A549 (cell line): Measurements from ENCODE around the gene NPC1L1. TPM values are rescaled to one million over a fixed set of nuclear protein-coding genes. Genes with fewer than 3 reads are reported as not detected.
A peak's percentile ranks its signal among the peaks of the same experiment; 100 is the strongest.
"Not testable (repeated sequence)": the region's sequence is repeated elsewhere in the genome, so short reads cannot be mapped to it uniquely, and the experiment has no call there.

ENCODE experiments used
- ATAC-seq, 2 experiments: fragments of 200-7000 bp in 1 of 2; fragments of >200 bp in 1 of 2; cut with Nextera tagmentation in 1 of 2; cut with Tn5 transposase in 1 of 2; 3 replicates each; pipeline versions ENCODE4 v1.8.0 to v1.9.1; 2018 to 2020; ENCODE audit warnings: mild to moderate bottlenecking in 1 of 2, moderate library complexity in 1 of 2
- CTCF ChIA-PET: fragments of 300-600 bp; sonication (Branson Sonifier 250); formaldehyde crosslinking; extraction: SDS; loops from one replicate; lab custom pipeline; 2021; ENCODE audit warnings: antibody characterized with exemption, inconsistent platforms; lab: Yijun Ruan, JAX
- POLR2A ChIA-PET: fragments of 350-600 bp; formaldehyde crosslinking; extraction: SDS; loops from one replicate; lab custom pipeline; 2021; ENCODE audit warnings: antibody characterized with exemption, inconsistent platforms; lab: Yijun Ruan, JAX
- DNase-seq, 2 experiments: peaks; one replicate each; pipeline versions ENCODE4 v3.0.0 to v3.0.0-alpha.2; 2011 to 2016; ENCODE audit warnings: low read depth in 1 of 2, low spot score in 1 of 2
- FAIRE-seq: peaks from 2 replicates; lab custom pipeline; 2011; peaks lifted over from hg19 to GRCh38; lab: Jason Lieb, UNC
- H3K27ac ChIP-seq, 2 experiments: fragments of >200 bp; sonication (Bioruptor Twin); formaldehyde crosslinking; 3 replicates each; pipeline ENCODE4 v1.5.1; 2016 to 2017
- H3K4me1 ChIP-seq: fragments of >200 bp; sonication (Bioruptor Twin); formaldehyde crosslinking; 3 replicates; pipeline ENCODE4 v1.6.1; 2016
- H3K4me2 ChIP-seq: fragments of >200 bp; sonication (Bioruptor Twin); formaldehyde crosslinking; 3 replicates; pipeline ENCODE4 v1.6.1; 2016
- H3K4me3 ChIP-seq: fragments of >200 bp; sonication (Bioruptor Twin); formaldehyde crosslinking; 3 replicates; pipeline ENCODE4 v1.5.1; 2016
- H3K9me3 ChIP-seq: fragments of >200 bp; sonication (Bioruptor Twin); formaldehyde crosslinking; 3 replicates; pipeline ENCODE4 v1.6.1; 2016
- CBX2 ChIP-seq: fragments of 200-600 bp; sonication (generic); IDR thresholded peaks from 2 replicates; pipeline ENCODE4 v1.6.1; 2016; ENCODE audit warnings: low read depth, mild to moderate bottlenecking, borderline replicate concordance
- CBX8 ChIP-seq: fragments of 200-600 bp; sonication (generic); IDR thresholded peaks from 2 replicates; pipeline ENCODE4 v1.6.1; 2016
- CEBPB ChIP-seq, 2 experiments: fragments of >200 bp in 1 of 2; sonication (Bioruptor Twin) in 1 of 2; formaldehyde crosslinking in 1 of 2; IDR thresholded peaks; 2 replicates each; pipeline ENCODE4 v1.6.1; 2012 to 2016
- CHD4 ChIP-seq: fragments of 200-600 bp; sonication (generic); IDR thresholded peaks from 2 replicates; pipeline ENCODE4 v1.6.1; 2016; ENCODE audit warnings: antibody characterized with exemption, mild to moderate bottlenecking, borderline replicate concordance
- EHF ChIP-seq: fragments of 250-450 bp; sonication (Bioruptor Pico); IDR thresholded peaks from 2 replicates; pipeline ENCODE4 v1.5.0; 2020; ENCODE audit warnings: mild to moderate bottlenecking
- EHMT2 ChIP-seq: fragments of 200-600 bp; sonication (generic); IDR thresholded peaks from 2 replicates; pipeline ENCODE4 v1.6.1; 2016; ENCODE audit warnings: antibody characterized with exemption, low read depth, mild to moderate bottlenecking, moderate library complexity
- ESRRA ChIP-seq: fragments of 150-350 bp; IDR thresholded peaks from 2 replicates; pipeline ENCODE4 v1.6.1; 2014; ENCODE audit warnings: mild to moderate bottlenecking, low read length, borderline replicate concordance
- FOSL2 ChIP-seq, 2 experiments: fragments of 450-650 bp in 1 of 2; fragments of >200 bp in 1 of 2; sonication (Bioruptor Twin) in 1 of 2; formaldehyde crosslinking; IDR thresholded peaks; 2 replicates each; pipeline versions ENCODE4 v1.5.0 to v1.6.1; 2016 to 2020; ENCODE audit warnings: mild to moderate bottlenecking in 1 of 2, moderate library complexity in 1 of 2
- GATA3 ChIP-seq: IDR thresholded peaks from 2 replicates; pipeline ENCODE4 v1.6.1; 2012; ENCODE audit warnings: borderline replicate concordance
- HDAC2 ChIP-seq: fragments of 200-600 bp; sonication (generic); IDR thresholded peaks from 2 replicates; pipeline ENCODE4 v1.6.1; 2016
- HEYL ChIP-seq: fragments of 250-450 bp; sonication (Bioruptor Pico); IDR thresholded peaks from 2 replicates; pipeline ENCODE4 v1.8.0; 2021; ENCODE audit warnings: mild to moderate bottlenecking, moderate library complexity
- HOXA7 ChIP-seq: fragments of 250-450 bp; sonication (Bioruptor Pico); IDR thresholded peaks from 2 replicates; pipeline ENCODE4 v1.5.0; 2020; ENCODE audit warnings: mild to moderate bottlenecking, moderate library complexity
- HOXB13 ChIP-seq: fragments of 250-450 bp; sonication (Bioruptor Pico); IDR thresholded peaks from 2 replicates; pipeline ENCODE4 v1.5.0; 2020; ENCODE audit warnings: low read depth, mild to moderate bottlenecking, moderate library complexity
- JUN ChIP-seq, 2 experiments: fragments of >200 bp; sonication (Bioruptor Twin); formaldehyde crosslinking; IDR thresholded peaks; 2 replicates in 1 of 2; 3 replicates in 1 of 2; pipeline ENCODE4 v1.6.1; 2016 to 2017
- JUNB ChIP-seq: fragments of >200 bp; sonication (Bioruptor Twin); formaldehyde crosslinking; IDR thresholded peaks from 2 replicates; pipeline ENCODE4 v1.6.1; 2016
- KDM1A ChIP-seq: fragments of 200-600 bp; sonication (generic); IDR thresholded peaks from 2 replicates; pipeline ENCODE4 v1.6.1; 2016; ENCODE audit warnings: low read depth, mild to moderate bottlenecking
- MAFK ChIP-seq: fragments of 450-650 bp; IDR thresholded peaks from 2 replicates; pipeline ENCODE4 v1.6.1; 2014; ENCODE audit not compliant: partially characterized antibody
- POLR2A ChIP-seq: IDR thresholded peaks from 2 replicates; pipeline ENCODE4 v1.6.1; 2012; ENCODE audit warnings: mild to moderate bottlenecking, low read length
- RARB ChIP-seq: fragments of 250-450 bp; sonication (Bioruptor Pico); IDR thresholded peaks from 2 replicates; pipeline ENCODE4 v1.8.0; 2021; ENCODE audit warnings: mild to moderate bottlenecking, moderate library complexity
- RNF2 ChIP-seq: fragments of 200-600 bp; sonication (generic); IDR thresholded peaks from 2 replicates; pipeline ENCODE4 v1.6.1; 2016; ENCODE audit warnings: low read depth, mild to moderate bottlenecking, antibody characterized with exemption, moderate library complexity, borderline replicate concordance
- TFCP2L1 ChIP-seq: fragments of 250-450 bp; sonication (Bioruptor Pico); IDR thresholded peaks from 2 replicates; pipeline ENCODE4 v1.5.0; 2021; ENCODE audit warnings: mild to moderate bottlenecking
- WGBS: methylation state at CpG from one replicate; pipeline ENCODE4 v1.1.6; 2017; ENCODE audit errors: missing lambda C conversion rate; 5-methylcytosine and 5-hydroxymethylcytosine counted together
- polyA plus RNA-seq, 4 experiments: library from polyadenylated mRNA; depleted of rRNA in 3 of 4; stranded (reverse); fragments of >200 nt; fragmentation: RNase III in 1 of 4; extraction: RNeasy Plus Mini Kit Qiagen cat#74134 plus additional on column Dnase treatment in 1 of 4; gene quantifications; 2 replicates in 3 of 4; 3 replicates in 1 of 4; pipeline ENCODE4 v1.2.3, GENCODE V29; 2011 to 2017
- TF ChIP-seq, protein P1 (sequence below): fragments of >200 bp; sonication (Bioruptor Twin); formaldehyde crosslinking; IDR thresholded peaks from 3 replicates; pipeline ENCODE4 v1.5.1; 2016
- TF ChIP-seq, protein P2 (sequence below): fragments of 250-450 bp; sonication (Bioruptor Pico); IDR thresholded peaks from 2 replicates; pipeline ENCODE4 v1.5.0; 2020; ENCODE audit warnings: low read depth, mild to moderate bottlenecking, moderate library complexity
- TF ChIP-seq, protein P3 (sequence below): IDR thresholded peaks from 2 replicates; pipeline ENCODE4 v1.6.1; 2012
- TF ChIP-seq, protein P4 (sequence below): fragments of >200 bp; sonication (Bioruptor Twin); formaldehyde crosslinking; IDR thresholded peaks from 3 replicates; pipeline ENCODE4 v1.6.1; 2016

NPC1L1 gene
- polyA plus RNA-seq, 2 of the 4 experiments (the other 2 are of a cell fraction): 0.04 to 0.06 TPM

DNA sequence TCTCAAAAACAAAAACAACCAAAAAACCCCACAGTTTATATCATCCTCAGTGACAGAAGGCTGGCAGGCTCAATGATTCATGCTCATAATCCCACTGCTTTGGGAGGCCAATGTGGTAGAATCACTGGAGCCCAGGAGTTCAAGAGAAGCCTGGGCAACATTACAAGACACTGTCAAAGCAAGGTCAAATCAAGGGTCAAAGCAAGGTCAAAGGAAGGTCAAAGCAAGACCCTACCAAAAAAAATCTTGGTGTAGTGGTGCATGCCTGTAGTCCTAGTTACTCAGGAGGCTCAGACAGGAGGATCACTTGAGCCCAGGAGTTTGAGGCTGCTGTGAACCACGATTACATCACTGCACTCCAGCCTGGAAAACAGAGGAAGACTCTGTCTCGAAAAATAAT, 14.2 kb upstream of the NPC1L1 start:
- H3K4me2 ChIP-seq: no peak overlapping the region
- H3K4me1 ChIP-seq: no peaks in the 10 kb centered on the region
- no peak for TF ChIP-seq HEYL
- no peak for TF ChIP-seq HDAC2
- TF ChIP-seq ESRRA: 0 out of 2 replicates have a peak, but pooled peaks have one; percentile 30
- TF ChIP-seq JUNB: no peak
- no peak for TF ChIP-seq EHF (CRISPR knock-in tag)
- TF ChIP-seq POLR2A: no peak
- no peak for TF ChIP-seq RARB (CRISPR knock-in tag)
- H3K9me3 ChIP-seq: no peaks in the 10 kb centered on the region
- no peak overlapping the region for H3K27ac ChIP-seq
- ChIA-PET CTCF (interaction anchor here (1.2 to 3.6 kb wide), 2 partner anchors 10 to 341 kb away, joined by 4 to 18 read pairs; no protein-coding TSS in a partner anchor), POLR2A (no interaction called here)
- H3K4me3 ChIP-seq: no peak overlapping the region
- 49% methylated on average over 2 of the region's 2 CpGs for WGBS
- FAIRE-seq: no peak
- no peak for DNase-seq
- no peak for ATAC-seq

DNA sequence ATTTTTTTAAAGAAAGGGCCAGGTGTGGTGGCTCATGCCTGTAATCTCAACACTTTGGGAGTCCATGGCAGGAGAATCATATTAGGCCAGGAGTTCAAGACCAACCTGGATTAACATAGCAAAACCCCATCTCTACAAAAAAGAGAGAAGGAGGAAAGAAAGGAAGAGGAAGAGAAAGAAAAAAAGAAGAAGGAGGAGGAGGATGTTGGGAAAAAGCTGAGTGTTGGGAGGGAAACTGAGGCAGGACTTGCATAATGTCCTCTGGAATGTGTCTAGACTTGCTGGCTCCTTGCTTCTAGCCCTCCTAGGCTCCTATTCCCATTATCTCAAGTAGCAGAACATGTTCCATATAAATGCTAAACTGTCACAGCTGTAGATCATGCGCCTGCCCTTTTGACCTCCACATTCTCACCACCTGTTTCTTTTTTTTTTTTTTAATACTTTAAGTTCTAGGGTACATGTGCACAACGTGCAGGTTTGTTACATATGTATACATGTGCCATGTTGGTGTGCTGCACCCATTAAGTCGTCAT, 11.4 kb upstream of the NPC1L1 start:
- H3K4me3 ChIP-seq, H3K4me1 ChIP-seq, DNase-seq, ATAC-seq, H3K4me2 ChIP-seq, H3K9me3 ChIP-seq, FAIRE-seq, POLR2A ChIA-PET, H3K27ac ChIP-seq: not testable (repeated sequence)
- 37% methylated on average over 3 of the region's 3 CpGs for WGBS
- CTCF ChIA-PET: interaction anchor here (0.5 to 1.4 kb wide), 4 partner anchors 8 to 549 kb away, joined by 3 to 4 read pairs (median 4); no protein-coding TSS in a partner anchor

DNA sequence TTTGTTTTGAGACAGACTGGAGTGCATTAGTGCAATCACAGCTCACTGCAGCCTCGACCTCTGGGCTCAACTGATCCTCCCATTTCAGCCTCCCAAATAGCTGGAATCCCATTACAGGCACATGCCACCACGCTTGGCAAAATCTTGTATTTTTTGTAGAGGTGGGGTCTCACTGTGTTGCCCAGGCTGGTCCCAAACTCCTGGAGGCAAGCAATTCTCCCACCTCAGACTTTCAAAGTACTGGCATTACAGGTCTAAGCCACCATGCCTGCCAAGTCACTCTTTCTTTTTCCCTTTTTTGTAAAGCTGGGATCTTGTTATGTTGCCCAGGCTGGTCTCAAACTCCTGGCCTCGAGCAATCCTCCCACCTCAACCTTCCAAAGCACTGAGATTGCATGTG, 8.3 kb upstream of the NPC1L1 start:
- ChIA-PET POLR2A (no interaction called here), CTCF (interaction anchor here (3.5 kb wide), 1 partner anchor 16 kb away, joined by 20 read pairs; no protein-coding TSS in a partner anchor)

DNA sequence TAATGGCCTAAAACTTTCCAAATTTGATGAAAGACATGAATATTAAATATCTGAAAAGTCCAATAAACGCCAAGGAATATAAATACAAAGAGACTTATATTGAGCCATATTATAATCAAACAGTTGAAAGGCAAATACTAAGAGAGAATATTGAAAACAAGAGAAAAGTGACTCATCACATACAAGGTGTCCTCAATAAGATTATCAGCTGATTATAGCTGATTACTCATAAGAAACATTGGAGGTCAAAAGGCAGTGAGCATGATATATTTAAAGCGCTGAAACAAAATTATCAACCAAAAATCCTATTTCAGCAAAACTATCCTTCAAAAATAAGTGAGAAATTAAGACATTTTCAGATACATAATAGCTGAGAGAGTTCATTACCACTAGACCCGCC, 7.8 kb upstream of the NPC1L1 start:
- POLR2A ChIA-PET: no interaction called here
- no peaks in the 10 kb centered on the region for H3K9me3 ChIP-seq
- TF ChIP-seq FOSL2 (IDR thresholded peaks at IDR 0.05): no peak
- peak; percentile 70 for TF ChIP-seq FOSL2 (CRISPR knock-in tag; IDR thresholded peaks at IDR 0.05)
- TF ChIP-seq, protein P1, sequence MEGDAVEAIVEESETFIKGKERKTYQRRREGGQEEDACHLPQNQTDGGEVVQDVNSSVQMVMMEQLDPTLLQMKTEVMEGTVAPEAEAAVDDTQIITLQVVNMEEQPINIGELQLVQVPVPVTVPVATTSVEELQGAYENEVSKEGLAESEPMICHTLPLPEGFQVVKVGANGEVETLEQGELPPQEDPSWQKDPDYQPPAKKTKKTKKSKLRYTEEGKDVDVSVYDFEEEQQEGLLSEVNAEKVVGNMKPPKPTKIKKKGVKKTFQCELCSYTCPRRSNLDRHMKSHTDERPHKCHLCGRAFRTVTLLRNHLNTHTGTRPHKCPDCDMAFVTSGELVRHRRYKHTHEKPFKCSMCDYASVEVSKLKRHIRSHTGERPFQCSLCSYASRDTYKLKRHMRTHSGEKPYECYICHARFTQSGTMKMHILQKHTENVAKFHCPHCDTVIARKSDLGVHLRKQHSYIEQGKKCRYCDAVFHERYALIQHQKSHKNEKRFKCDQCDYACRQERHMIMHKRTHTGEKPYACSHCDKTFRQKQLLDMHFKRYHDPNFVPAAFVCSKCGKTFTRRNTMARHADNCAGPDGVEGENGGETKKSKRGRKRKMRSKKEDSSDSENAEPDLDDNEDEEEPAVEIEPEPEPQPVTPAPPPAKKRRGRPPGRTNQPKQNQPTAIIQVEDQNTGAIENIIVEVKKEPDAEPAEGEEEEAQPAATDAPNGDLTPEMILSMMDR: no peak
- TF ChIP-seq, all 56 proteins: peak for 1
- ATAC-seq (no peak), DNase-seq (no peak), FAIRE-seq (no peak)
- H3K4me2 ChIP-seq: no peak overlapping the region
- no peak overlapping the region for H3K4me3 ChIP-seq
- peaks cover 9% of the 10 kb centered on the region for H3K4me1 ChIP-seq
- WGBS: 78% methylated on average over 3 of the region's 3 CpGs
- CTCF ChIA-PET: interaction anchor here (0.7 to 3.5 kb wide), 3 partner anchors 16 to 308 kb away, joined by 3 to 20 read pairs (median 5); no protein-coding TSS in a partner anchor
- no peak overlapping the region for H3K27ac ChIP-seq

More for the DNA sequence above, 8.3 kb upstream of the NPC1L1 start:
- H3K4me3 ChIP-seq: no peak overlapping the region
- DNase-seq: no peak
- H3K4me1 ChIP-seq: peaks cover 4% of the 10 kb centered on the region; the same call in 2 of the 3 replicates
- FAIRE-seq: no peak
- no peak overlapping the region for H3K27ac ChIP-seq
- WGBS: 36% methylated on average over 3 of the region's 3 CpGs
- ATAC-seq: no peak
- no peaks in the 10 kb centered on the region for H3K9me3 ChIP-seq
- H3K4me2 ChIP-seq: no peak overlapping the region
- TF ChIP-seq CBX2: no peak
- TF ChIP-seq CEBPB (IDR thresholded peaks at IDR 0.05): no peak
- TF ChIP-seq HOXB13 (CRISPR knock-in tag): no peak
- TF ChIP-seq CHD4: no peak
- TF ChIP-seq CBX8: no peak
- TF ChIP-seq, protein P2, sequence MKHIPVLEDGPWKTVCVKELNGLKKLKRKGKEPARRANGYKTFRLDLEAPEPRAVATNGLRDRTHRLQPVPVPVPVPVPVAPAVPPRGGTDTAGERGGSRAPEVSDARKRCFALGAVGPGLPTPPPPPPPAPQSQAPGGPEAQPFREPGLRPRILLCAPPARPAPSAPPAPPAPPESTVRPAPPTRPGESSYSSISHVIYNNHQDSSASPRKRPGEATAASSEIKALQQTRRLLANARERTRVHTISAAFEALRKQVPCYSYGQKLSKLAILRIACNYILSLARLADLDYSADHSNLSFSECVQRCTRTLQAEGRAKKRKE (CRISPR knock-in tag): no peak
- no peak for TF ChIP-seq RNF2
- TF ChIP-seq RARB (CRISPR knock-in tag): no peak
- TF ChIP-seq, protein P3, sequence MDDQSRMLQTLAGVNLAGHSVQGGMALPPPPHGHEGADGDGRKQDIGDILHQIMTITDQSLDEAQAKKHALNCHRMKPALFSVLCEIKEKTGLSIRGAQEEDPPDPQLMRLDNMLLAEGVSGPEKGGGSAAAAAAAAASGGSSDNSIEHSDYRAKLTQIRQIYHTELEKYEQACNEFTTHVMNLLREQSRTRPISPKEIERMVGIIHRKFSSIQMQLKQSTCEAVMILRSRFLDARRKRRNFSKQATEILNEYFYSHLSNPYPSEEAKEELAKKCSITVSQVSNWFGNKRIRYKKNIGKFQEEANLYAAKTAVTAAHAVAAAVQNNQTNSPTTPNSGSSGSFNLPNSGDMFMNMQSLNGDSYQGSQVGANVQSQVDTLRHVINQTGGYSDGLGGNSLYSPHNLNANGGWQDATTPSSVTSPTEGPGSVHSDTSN: no peak
- no peak for TF ChIP-seq GATA3
- TF ChIP-seq MAFK: no peak
- TF ChIP-seq HOXA7: no peak
- no peak for TF ChIP-seq EHF (CRISPR knock-in tag)
- TF ChIP-seq KDM1A: no peak
- no peak for TF ChIP-seq EHMT2
- no peak for TF ChIP-seq JUN (IDR thresholded peaks at IDR 0.05)
- TF ChIP-seq TFCP2L1 (CRISPR knock-in tag): no peak
- TF ChIP-seq HDAC2: no peak
- TF ChIP-seq, protein P4, sequence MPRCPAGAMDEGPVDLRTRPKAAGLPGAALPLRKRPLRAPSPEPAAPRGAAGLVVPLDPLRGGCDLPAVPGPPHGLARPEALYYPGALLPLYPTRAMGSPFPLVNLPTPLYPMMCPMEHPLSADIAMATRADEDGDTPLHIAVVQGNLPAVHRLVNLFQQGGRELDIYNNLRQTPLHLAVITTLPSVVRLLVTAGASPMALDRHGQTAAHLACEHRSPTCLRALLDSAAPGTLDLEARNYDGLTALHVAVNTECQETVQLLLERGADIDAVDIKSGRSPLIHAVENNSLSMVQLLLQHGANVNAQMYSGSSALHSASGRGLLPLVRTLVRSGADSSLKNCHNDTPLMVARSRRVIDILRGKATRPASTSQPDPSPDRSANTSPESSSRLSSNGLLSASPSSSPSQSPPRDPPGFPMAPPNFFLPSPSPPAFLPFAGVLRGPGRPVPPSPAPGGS: no peak
- TF ChIP-seq HEYL: no peak
